ENCODE results near the gene FOXN1. TPM values are rescaled to one million over a fixed set of nuclear protein-coding genes. Genes with fewer than 3 reads are reported as not detected.
A peak's percentile ranks its signal among the peaks of the same experiment; 100 is the strongest.

Gene FOXN1
- total RNA-seq, 1 donor from 2014 or later, result not detected

DNA sequence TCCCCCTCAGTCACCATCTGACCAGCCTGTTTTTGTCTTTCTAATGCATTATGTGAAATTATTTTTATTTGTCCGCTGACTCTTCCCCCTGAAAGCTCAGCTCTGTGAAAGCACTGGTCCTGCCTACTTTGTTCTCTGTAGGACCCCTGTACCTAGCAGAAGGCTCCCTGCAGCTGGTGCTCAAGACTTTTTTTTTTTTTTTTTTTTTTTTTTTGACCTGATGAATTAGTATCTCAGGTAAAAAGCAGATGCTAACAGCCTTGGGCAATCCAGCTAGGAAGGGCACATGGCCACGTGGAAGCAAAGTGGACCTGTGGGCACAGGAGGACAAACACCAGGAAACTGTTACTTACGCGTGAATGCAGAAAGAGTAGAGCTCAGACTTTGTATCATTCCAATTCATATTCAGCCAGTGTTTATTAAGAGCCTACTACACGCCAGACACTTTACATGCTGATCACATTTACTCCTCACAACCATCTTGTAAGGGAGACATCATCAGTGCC, 46.9 kb downstream of the FOXN1 start:
- Mint-ChIP-seq H3K4me1 (ENCODE audit: low read depth) (peaks cover 64% of the 10 kb centered on the region), H3K36me3 (ENCODE audit: low read depth) (peaks cover 48% of the 10 kb centered on the region), H3K27me3 (ENCODE audit: insufficient read depth) (no peaks in the 10 kb centered on the region), H3K27ac (peak overlapping the region; percentile 77), H3K4me3 (peak overlapping the region; percentile 84), H3K9me3 (no peaks in the 10 kb centered on the region)
- no peak for DNase-seq (ENCODE audit: low spot score)
- intact Hi-C loops (cut with micrococcal nuclease), result loop anchor here (1.0 kb wide), 2 partner anchors 18 to 23 kb away; partner anchors contain the start of genes ALDOC and PIGS

DNA sequence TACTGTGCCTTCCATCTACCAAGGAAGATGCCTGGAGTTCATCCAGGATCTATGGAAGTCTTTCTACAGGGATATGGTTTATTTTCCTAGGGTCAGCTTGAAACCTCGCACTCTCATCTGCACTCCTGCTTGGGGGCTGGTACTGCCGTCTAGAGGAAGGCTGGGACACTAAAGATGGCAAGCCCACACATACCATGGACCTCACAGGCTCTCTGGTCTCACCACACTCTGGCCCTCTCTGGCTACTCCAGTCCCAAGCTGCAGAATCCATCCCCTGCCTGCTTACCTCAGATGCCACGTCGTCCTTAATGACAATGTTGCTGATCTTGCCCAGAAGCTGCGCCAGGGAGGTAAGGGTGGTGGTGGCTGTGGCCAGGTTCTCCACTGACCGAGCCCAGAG, 48.4 kb downstream of the FOXN1 start:
- no peaks in the 10 kb centered on the region for H3K9me3 Mint-ChIP-seq
- no peak for DNase-seq (ENCODE audit: low spot score)
- H3K36me3 Mint-ChIP-seq (ENCODE audit: low read depth), result peaks cover 52% of the 10 kb centered on the region
- H3K27me3 Mint-ChIP-seq (ENCODE audit: insufficient read depth), result no peaks in the 10 kb centered on the region
- no peak overlapping the region for H3K4me3 Mint-ChIP-seq
- peaks cover 53% of the 10 kb centered on the region for H3K4me1 Mint-ChIP-seq (ENCODE audit: low read depth)
- intact Hi-C loops (cut with micrococcal nuclease), result no loop called here
- no peak overlapping the region for H3K27ac Mint-ChIP-seq

- intact Hi-C loops (cut with micrococcal nuclease), result no loop called here
- Mint-ChIP-seq H3K36me3 (ENCODE audit: low read depth) (peaks cover 57% of the 10 kb centered on the region), H3K4me3 (no peak overlapping the region), H3K4me1 (ENCODE audit: low read depth) (peaks cover 53% of the 10 kb centered on the region), H3K9me3 (no peaks in the 10 kb centered on the region), H3K27ac (no peak overlapping the region), H3K27me3 (ENCODE audit: insufficient read depth) (no peaks in the 10 kb centered on the region)
- DNase-seq (ENCODE audit: low spot score), result no peak
Measured at GRCh38 chr17:28555022-28555421, 48.9 kb downstream of the FOXN1 start.

DNA sequence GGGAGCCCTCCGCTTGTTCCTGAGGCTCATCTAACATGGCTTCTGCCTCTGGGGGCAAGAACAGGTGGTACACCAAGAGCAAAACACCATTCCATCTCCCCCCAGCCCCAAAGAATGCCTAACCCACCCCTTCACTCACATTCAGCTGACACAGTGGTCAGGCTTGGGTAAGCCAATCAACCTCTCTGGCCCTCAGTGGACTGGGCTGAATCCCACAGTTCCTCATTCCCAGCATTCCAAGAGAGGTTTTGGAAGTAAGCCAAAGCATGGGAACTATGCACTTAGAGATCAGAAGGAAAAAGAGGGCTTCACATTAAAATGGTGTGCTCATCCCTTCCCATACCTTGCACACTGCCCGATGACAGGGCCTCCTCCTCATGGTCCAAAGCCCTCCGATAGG, 57.3 kb downstream of the FOXN1 start:
- H3K36me3 Mint-ChIP-seq (ENCODE audit: low read depth), result peaks cover 39% of the 10 kb centered on the region
- intact Hi-C loops (cut with micrococcal nuclease), result no loop called here
- DNase-seq (ENCODE audit: low spot score), result no peak
- no peaks in the 10 kb centered on the region for H3K27me3 Mint-ChIP-seq (ENCODE audit: insufficient read depth)
- H3K4me3 Mint-ChIP-seq, result no peak overlapping the region
- no peaks in the 10 kb centered on the region for H3K9me3 Mint-ChIP-seq
- H3K27ac Mint-ChIP-seq, result no peak overlapping the region
- H3K4me1 Mint-ChIP-seq (ENCODE audit: low read depth), result peaks cover 27% of the 10 kb centered on the region

DNA sequence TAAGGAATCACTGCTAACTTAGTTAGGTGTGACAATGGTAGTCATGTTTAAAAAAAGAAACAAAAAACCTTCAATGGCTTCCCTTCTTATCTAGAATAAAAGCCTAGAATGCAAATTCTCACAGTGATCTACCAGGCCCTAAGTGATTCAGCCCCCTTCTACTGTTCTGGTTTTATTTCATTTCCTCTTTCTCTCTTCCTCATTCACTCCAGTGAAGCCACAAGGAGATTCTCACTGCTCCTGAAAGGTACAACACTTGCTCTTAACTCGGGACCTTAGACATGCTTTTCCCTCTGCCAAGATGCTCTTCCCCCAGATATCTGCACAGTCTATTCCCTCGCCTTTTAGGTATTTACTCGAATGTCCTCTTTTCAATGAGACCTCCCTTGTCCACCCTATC, 61.5 kb downstream of the FOXN1 start:
- intact Hi-C loops (cut with micrococcal nuclease), result no loop called here
- Mint-ChIP-seq H3K36me3 (ENCODE audit: low read depth) (peaks cover 33% of the 10 kb centered on the region), H3K27me3 (ENCODE audit: insufficient read depth) (no peaks in the 10 kb centered on the region), H3K4me3 (peak overlapping the region; percentile 17), H3K4me1 (ENCODE audit: low read depth) (peaks cover 48% of the 10 kb centered on the region), H3K27ac (peak overlapping the region; percentile 18), H3K9me3 (no peaks in the 10 kb centered on the region)
- DNase-seq (ENCODE audit: low spot score), result no peak

- Mint-ChIP-seq H3K4me1 (ENCODE audit: low read depth) (peaks cover 61% of the 10 kb centered on the region), H3K27me3 (ENCODE audit: insufficient read depth) (no peaks in the 10 kb centered on the region), H3K4me3 (peak overlapping the region; percentile 94), H3K27ac (no peak overlapping the region), H3K36me3 (ENCODE audit: low read depth) (peaks cover 36% of the 10 kb centered on the region), H3K9me3 (no peaks in the 10 kb centered on the region)
- DNase-seq (ENCODE audit: low spot score), result no peak
- intact Hi-C loops (cut with micrococcal nuclease), result no loop called here
Measured at GRCh38 chr17:28569446-28569845, 63.3 kb downstream of the FOXN1 start.

GRCh38 chr17:28570716-28571360, 64.7 kb downstream of the FOXN1 start:
- Mint-ChIP-seq H3K4me1 (ENCODE audit: low read depth) (peaks cover 74% of the 10 kb centered on the region), H3K9me3 (no peaks in the 10 kb centered on the region), H3K36me3 (ENCODE audit: low read depth) (peaks cover 36% of the 10 kb centered on the region), H3K27ac (peak overlapping the region; percentile 86), H3K4me3 (peak overlapping the region; percentile 94), H3K27me3 (ENCODE audit: insufficient read depth) (no peaks in the 10 kb centered on the region)
- intact Hi-C loops (cut with micrococcal nuclease), result loop anchor here (1.0 to 10.0 kb wide), 7 partner anchors 8 to 384 kb away; partner anchors contain the start of genes BLTP2, PHF12, SDF2 and SPAG5
- DNase-seq (ENCODE audit: low spot score), result peak; percentile 45

GRCh38 chr17:28571361-28572122, 65.4 kb downstream of the FOXN1 start, which contains the start of gene PIGS:
PIGS (minus strand) TSS chr17:28571524; CDS start chr17:28571496, 28 bp downstream.
- Mint-ChIP-seq H3K4me1 (ENCODE audit: low read depth) (peaks cover 81% of the 10 kb centered on the region), H3K9me3 (no peaks in the 10 kb centered on the region), H3K36me3 (ENCODE audit: low read depth) (peaks cover 38% of the 10 kb centered on the region)

DNA sequence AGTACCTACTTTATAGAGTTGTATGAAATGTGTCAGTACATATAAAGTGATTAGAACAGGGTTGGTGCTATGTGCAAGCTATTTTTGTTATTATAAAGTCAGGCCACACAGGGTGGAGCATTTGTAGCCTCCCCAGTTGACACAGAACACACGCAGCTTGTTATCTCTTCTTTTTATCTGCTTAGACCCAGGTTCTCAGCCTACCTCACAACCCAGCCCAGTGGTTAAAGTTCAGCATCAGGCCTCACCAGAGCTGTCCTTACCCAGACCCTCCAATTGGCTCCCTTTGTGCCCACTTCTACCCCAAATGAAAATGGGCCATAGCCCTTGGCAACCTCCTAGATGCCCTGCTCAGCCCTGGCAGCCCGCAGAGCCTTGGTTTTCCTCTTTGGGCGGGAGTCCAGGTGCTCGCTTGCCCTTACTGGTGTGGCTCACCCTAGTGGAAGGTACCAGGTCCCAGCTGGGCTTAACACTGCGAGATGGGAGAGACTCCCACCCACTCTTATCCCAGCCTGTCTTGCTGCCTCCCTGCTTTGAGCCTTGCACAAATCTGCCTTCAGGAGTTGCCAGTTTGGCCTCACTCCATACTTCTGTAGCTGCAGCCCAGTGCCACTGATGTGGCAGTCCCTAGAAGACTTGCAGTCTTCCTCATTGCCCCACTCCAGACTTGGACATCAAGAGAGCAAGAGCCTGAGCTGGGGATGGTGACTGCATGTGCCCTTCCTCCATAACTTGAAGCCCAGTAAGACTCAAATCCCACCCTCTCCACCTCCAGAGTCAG, 66.3 kb downstream of the FOXN1 start:
- peak overlapping the region; percentile 94 for H3K4me3 Mint-ChIP-seq
- H3K36me3 Mint-ChIP-seq (ENCODE audit: low read depth), result peaks cover 38% of the 10 kb centered on the region
- intact Hi-C loops (cut with micrococcal nuclease), result loop anchor here (5.0 to 10.0 kb wide), 3 partner anchors 90 to 382 kb away; partner anchors contain the start of genes PHF12, SDF2 and SUPT6H
- no peak for DNase-seq (ENCODE audit: low spot score)
- no peaks in the 10 kb centered on the region for H3K27me3 Mint-ChIP-seq (ENCODE audit: insufficient read depth)
- H3K27ac Mint-ChIP-seq, result peak overlapping the region; percentile 88
- H3K4me1 Mint-ChIP-seq (ENCODE audit: low read depth), result peaks cover 82% of the 10 kb centered on the region
- H3K9me3 Mint-ChIP-seq, result no peaks in the 10 kb centered on the region

More at GRCh38 chr17:28571361-28572122, 65.4 kb downstream of the FOXN1 start, which contains the start of gene PIGS:
- no peaks in the 10 kb centered on the region for H3K27me3 Mint-ChIP-seq (ENCODE audit: insufficient read depth)
- peak within 1 kb of the TSS; percentile 88 for H3K27ac Mint-ChIP-seq
- peak within 1 kb of the TSS; percentile 94 for H3K4me3 Mint-ChIP-seq
- DNase-seq (ENCODE audit: low spot score), result peak; percentile 91
- intact Hi-C loops (cut with micrococcal nuclease), result loop anchor here (1.0 to 10.0 kb wide), 7 partner anchors 8 to 383 kb away; partner anchors contain the start of genes BLTP2, PHF12, SDF2 and SPAG5

- H3K4me1 Mint-ChIP-seq (ENCODE audit: low read depth), result peaks cover 77% of the 10 kb centered on the region
- DNase-seq (ENCODE audit: low spot score), result no peak
- peak overlapping the region; percentile 18 for H3K27ac Mint-ChIP-seq
- peaks cover 34% of the 10 kb centered on the region for H3K36me3 Mint-ChIP-seq (ENCODE audit: low read depth)
- no peaks in the 10 kb centered on the region for H3K27me3 Mint-ChIP-seq (ENCODE audit: insufficient read depth)
- intact Hi-C loops (cut with micrococcal nuclease), result loop anchor here (5.0 to 10.0 kb wide), 3 partner anchors 89 to 382 kb away; partner anchors contain the start of genes PHF12, SDF2 and SUPT6H
- H3K9me3 Mint-ChIP-seq, result no peaks in the 10 kb centered on the region
- peak overlapping the region; percentile 94 for H3K4me3 Mint-ChIP-seq
Measured at GRCh38 chr17:28573040-28573380, 66.9 kb downstream of the FOXN1 start.

DNA sequence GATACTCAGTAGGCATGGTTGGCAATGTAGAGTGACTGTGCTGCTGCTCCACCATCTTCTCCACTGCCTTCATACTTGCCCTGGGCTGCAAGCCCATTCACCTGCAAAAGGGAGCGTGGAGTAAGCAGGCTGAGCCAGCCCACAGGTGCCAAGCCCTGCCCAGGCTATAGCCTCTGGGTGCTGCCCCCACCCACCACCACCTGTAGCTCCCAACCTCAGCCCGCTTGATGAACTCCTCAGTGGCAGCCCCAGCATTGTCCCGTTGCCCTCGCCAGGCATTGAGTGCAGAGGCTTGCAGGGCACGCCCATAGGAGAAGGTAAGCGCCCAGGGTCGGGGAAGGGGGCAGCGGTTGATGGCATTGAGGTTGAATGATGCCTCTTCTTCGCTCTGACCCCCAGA, 67.4 kb downstream of the FOXN1 start:
- H3K27ac Mint-ChIP-seq, result no peak overlapping the region
- H3K27me3 Mint-ChIP-seq (ENCODE audit: insufficient read depth), result no peaks in the 10 kb centered on the region
- H3K9me3 Mint-ChIP-seq, result no peaks in the 10 kb centered on the region
- peak overlapping the region; percentile 13 for H3K4me3 Mint-ChIP-seq
- peaks cover 33% of the 10 kb centered on the region for H3K36me3 Mint-ChIP-seq (ENCODE audit: low read depth)
- intact Hi-C loops (cut with micrococcal nuclease), result loop anchor here (5.0 to 10.0 kb wide), 3 partner anchors 89 to 381 kb away; partner anchors contain the start of genes PHF12, SDF2 and SUPT6H
- DNase-seq (ENCODE audit: low spot score), result no peak
- H3K4me1 Mint-ChIP-seq (ENCODE audit: low read depth), result peaks cover 74% of the 10 kb centered on the region

GRCh38 chr17:28573966-28574480, 67.9 kb downstream of the FOXN1 start:
- H3K27ac Mint-ChIP-seq, result no peak overlapping the region
- DNase-seq (ENCODE audit: low spot score), result no peak
- intact Hi-C loops (cut with micrococcal nuclease), result loop anchor here (5.0 to 10.0 kb wide), 3 partner anchors 88 to 381 kb away; partner anchors contain the start of genes PHF12, SDF2 and SUPT6H
- peaks cover 77% of the 10 kb centered on the region for H3K4me1 Mint-ChIP-seq (ENCODE audit: low read depth)
- H3K4me3 Mint-ChIP-seq, result no peak overlapping the region
- no peaks in the 10 kb centered on the region for H3K9me3 Mint-ChIP-seq
- H3K27me3 Mint-ChIP-seq (ENCODE audit: insufficient read depth), result no peaks in the 10 kb centered on the region
- H3K36me3 Mint-ChIP-seq (ENCODE audit: low read depth), result peaks cover 35% of the 10 kb centered on the region
